NOMO-1 (cell line): ENCODE measurements around the gene AIFM3.

Experiments
- DNase-seq, 2 experiments: peaks; one replicate each; lab custom pipeline; 2025; ENCODE audit not compliant: unreplicated experiment in 2 of 2; lab: John Stamatoyannopoulos, UW

The AIFM3 gene

DNA sequence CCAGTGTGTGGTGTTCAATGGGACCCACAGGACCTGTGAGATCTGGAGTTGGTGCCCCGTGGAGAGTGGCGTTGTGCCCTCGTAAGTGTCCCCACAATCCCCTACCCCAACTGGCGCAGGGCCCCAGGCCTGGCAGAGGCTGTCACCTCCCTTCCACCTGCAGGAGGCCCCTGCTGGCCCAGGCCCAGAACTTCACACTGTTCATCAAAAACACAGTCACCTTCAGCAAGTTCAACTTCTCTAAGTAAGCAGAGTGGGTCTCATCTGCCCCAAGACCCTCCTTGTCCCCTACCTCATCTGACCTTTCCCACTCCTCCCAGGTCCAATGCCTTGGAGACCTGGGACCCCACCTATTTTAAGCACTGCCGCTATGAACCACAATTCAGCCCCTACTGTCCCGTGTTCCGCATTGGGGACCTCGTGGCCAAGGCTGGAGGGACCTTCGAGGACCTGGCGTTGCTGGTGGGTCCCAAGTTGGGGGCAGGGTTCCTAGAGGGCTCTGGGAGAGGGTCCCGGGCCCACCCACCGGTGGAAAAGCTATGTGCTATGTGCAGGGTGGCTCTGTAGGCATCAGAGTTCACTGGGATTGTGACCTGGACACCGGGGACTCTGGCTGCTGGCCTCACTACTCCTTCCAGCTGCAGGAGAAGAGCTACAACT, 56.0 kb downstream of the AIFM3 start:
- no peak for DNase-seq

DNA sequence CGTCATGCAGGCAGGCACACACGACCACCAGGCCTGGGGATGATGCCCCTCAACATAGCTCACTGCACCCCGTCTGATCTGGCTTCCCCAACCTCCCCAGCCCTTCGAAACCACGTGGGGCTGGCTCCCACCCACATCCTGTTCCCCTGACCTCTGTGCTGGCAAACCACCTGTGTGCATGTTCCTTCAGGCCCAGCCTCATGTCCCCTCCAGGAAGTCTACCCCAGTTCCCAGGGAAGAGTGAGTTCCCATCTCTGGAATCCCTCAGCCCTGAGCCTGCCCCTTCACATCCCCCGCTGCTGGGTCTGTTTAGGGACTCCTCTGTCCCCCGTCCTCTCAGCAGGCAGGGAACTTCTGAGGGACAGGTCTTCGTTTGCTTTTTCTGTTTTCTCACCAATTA, 58.2 kb downstream of the AIFM3 start:
- no peak for DNase-seq

DNA sequence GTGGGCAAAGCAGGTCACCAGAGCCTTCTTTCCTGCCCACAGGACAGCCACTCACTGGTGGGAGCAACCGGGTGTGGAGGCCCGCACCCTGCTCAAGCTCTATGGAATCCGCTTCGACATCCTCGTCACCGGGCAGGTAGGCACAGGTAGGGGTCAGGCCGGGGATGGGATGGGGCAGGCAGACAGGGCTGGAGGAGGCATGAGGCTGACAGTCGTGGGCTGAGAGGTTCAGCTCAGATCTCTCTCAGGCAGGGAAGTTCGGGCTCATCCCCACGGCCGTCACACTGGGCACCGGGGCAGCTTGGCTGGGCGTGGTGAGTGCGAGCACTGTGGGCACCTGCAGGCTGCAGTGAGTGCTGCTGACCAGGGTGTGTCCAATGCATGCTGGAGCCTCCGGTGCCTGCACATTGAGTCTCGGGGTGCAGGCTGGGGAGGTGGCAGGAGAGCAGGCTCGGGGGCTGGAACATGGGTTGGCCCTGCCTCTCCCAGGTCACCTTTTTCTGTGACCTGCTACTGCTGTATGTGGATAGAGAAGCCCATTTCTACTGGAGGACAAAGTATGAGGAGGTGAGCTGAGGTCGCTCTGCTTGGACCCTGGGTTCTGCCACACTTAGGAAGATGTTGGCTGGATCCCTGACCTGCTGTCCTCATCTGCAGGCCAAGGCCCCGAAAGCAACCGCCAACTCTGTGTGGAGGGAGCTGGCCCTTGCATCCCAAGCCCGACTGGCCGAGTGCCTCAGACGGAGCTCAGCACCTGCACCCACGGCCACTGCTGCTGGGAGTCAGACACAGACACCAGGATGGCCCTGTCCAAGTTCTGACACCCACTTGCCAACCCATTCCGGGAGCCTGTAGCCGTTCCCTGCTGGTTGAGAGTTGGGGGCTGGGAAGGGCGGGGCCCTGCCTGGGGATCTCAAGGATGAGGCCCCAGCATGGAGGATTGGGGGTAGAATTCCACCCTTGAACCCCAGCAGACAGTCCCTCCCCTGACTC, 59.0 kb downstream of the AIFM3 start:
- no peak for DNase-seq

DNA sequence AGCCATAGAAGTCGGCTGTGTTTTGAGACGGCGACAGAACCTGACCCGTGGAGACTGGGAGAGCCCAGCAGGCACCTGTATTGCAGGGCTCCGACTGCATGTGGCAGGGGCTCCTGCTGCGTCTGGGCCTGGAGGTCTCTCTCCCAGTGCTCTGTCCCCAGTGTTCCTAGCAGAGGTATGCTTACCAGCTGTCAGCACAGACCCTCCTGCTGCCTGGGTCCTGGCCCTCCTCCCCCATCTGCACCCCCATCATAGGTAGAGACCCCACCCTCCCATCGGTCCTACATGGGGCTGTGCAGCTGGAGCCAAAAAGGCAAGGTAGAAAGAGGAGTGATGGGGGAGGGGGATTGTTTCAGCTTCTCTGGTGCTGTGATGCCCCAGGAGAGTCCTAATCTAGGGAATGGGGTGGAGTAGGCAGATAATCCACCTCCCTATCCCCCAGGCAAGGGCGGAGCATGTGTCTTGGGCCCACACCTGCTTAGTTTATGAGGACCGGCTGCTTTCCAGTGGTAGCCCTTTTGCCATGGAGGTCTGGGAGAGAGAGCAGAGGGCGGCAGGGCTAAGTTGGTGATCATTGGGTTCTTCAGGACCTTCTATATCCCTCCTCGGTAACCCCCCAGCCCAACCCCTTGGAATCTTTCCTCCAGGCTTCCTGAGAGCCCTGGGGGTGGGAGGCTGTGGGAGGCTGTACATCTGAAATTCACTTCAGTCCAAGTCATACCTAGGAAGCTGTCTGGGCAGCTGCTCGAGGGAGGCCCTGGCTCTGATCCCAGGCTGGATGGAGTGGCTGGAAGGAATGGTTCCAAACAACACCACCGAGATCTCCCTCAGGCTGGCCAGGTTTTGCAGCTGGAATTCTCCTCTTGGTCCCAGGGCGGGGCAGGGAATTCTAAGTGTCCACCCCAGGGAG, 60.0 kb downstream of the AIFM3 start:
- no peak for DNase-seq

DNA sequence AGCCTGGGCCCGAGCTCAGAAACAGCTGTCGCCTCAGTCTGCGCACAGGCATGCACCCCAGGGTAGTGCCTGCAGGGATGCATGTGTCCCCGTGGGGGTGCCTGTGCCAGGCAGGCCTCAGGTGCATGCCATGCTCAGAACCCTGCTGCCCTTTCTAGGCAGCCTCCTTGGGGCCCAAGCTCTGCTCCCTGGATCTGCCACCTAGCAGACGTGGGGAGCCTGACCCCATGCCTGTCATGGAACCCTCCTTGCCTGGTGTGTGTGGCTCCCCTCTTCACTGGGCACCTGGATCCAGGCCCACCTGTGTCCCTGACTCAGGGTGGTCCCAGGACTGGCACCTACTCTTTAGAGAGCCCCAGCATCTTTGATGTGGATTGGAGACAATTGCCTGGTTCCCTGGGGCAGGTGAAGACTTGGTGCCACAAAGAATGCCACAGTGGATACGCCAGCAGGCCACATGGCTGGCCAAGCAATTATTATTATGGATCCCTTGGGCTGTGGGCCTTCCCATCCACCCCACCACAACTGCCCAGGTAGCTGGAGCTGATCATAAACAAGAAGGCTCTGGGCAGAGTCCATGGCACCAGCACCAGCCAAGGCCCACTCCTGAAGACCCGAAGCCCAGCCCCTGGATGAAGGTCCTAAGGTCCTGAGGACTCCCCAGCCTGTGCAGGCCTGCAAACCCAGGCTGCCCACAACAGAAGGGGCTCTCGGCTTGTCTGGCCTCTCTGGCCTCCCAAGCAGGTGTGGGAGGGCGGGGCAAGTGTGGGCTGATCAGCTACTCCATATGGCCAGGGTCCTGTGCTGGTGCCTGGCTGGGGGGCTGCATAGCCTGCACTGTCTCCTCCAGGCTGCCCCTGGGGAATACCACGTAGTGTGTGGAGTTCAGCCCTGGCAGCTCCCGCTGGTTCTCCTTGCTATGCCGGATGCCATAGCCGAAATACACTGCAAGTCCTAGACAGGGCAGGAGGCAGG, 61.5 kb downstream of the AIFM3 start:
- no peak for DNase-seq

DNA sequence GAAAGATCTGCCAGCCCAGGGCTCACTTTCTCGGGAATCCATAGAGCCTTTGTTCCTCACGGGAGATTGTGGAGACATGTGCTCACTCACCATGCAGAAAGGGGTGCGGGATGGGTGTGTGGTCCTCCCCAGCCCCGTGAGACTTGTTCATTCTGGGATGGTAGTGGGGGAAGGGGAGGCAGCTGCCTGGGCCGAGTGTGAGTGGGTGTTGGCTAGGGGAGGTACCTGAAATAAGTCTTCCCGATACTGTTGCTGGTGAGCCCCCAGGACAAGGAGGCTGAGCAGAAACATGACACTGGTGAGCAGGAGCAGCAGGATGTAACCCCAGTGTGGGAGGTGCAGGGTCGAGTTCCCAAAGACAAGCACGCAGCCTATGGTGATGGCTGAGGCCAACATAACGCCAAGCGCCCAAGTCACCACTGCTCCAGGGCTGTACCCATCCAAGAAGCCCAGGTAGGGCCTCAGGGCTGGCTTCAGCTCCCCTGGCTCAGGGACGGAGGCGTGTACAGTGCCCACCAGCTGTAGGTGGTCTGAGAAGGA, 62.5 kb downstream of the AIFM3 start:
- no peak for DNase-seq

DNA sequence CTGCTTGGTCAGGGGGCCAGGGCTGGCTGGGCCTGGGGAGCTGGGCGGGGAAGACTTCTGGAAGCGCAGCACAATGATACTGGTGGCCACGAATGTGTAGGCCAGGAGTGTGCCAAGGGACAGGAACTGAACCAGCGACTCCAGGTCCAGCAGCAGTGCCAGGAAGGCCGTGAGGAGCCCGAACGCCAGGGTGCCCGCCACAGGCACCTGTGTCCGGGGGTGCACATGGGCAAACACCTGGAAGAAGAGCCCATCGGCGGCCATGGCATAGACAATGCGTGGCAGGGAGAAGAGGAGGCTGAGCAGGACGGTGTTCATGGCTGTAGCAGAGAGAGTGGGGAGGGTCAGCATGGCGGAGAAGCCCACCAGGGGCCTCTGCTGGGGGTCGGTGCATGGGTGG, 63.0 kb downstream of the AIFM3 start:
- no peak for DNase-seq
